WTC11 (cell line): ENCODE results near the gene NDUFA6. TPM values are rescaled to one million over a fixed set of nuclear protein-coding genes. Genes with fewer than 3 reads are reported as not detected.

Experiments
- ATF2 ChIP-seq: sonication (generic); formaldehyde crosslinking; IDR thresholded peaks from 2 replicates; pipeline ENCODE4 v1.8.1; 2022; ENCODE audit warnings: low read depth, missing genetic modification reagents, borderline replicate concordance
- CREB1 ChIP-seq: sonication (generic); formaldehyde crosslinking; IDR thresholded peaks from 2 replicates; pipeline ENCODE4 v1.8.0; 2023; ENCODE audit warnings: mild to moderate bottlenecking, missing genetic modification reagents
- FOXP1 ChIP-seq: sonication (generic); formaldehyde crosslinking; IDR thresholded peaks from 2 replicates; pipeline ENCODE4 v1.8.0; 2022; ENCODE audit warnings: missing genetic modification reagents, mild to moderate bottlenecking, moderate library complexity, borderline replicate concordance
- GTF2I ChIP-seq: fragments of 250-450 bp; sonication (Bioruptor Pico); conservative IDR thresholded peaks from 2 replicates; pipeline ENCODE4 v1.4.0; 2021; ENCODE audit warnings: mild to moderate bottlenecking
- HMGA2 ChIP-seq: fragments of 250-450 bp; sonication (Bioruptor Pico); IDR thresholded peaks from 2 replicates; pipeline ENCODE4 v1.4.0; 2021; ENCODE audit warnings: mild to moderate bottlenecking, moderate library complexity
- HMGXB4 ChIP-seq: sonication (generic); formaldehyde crosslinking; IDR thresholded peaks from 2 replicates; pipeline ENCODE4 v1.8.1; 2023; ENCODE audit warnings: mild to moderate bottlenecking, moderate library complexity, missing genetic modification reagents
- JAZF1 ChIP-seq: fragments of 250-450 bp; sonication (Bioruptor Pico); IDR thresholded peaks from 2 replicates; pipeline ENCODE4 v1.9.0; 2021; ENCODE audit warnings: moderate library complexity, mild to moderate bottlenecking, inconsistent platforms
- KAT7 ChIP-seq: sonication (generic); formaldehyde crosslinking; IDR thresholded peaks from 2 replicates; pipeline ENCODE4 v1.8.1; 2023; ENCODE audit warnings: missing genetic modification reagents, mild to moderate bottlenecking, borderline replicate concordance
- MAX ChIP-seq: sonication (generic); formaldehyde crosslinking; IDR thresholded peaks from 2 replicates; pipeline ENCODE4 v1.8.0; 2022; ENCODE audit warnings: mild to moderate bottlenecking, missing genetic modification reagents
- MXD4 ChIP-seq: fragments of 250-450 bp; sonication (Bioruptor Pico); IDR thresholded peaks from 2 replicates; pipeline ENCODE4 v1.8.0; 2021; ENCODE audit warnings: mild to moderate bottlenecking, moderate library complexity, borderline replicate concordance
- MYBL2 ChIP-seq: sonication (generic); formaldehyde crosslinking; IDR thresholded peaks from 2 replicates; pipeline ENCODE4 v1.8.1; 2023; ENCODE audit warnings: mild to moderate bottlenecking, moderate library complexity, missing genetic modification reagents
- NFYB ChIP-seq: sonication (generic); formaldehyde crosslinking; conservative IDR thresholded peaks from 2 replicates; pipeline ENCODE4 v1.8.0; 2022; ENCODE audit warnings: low read depth, missing genetic modification reagents
- NR1H2 ChIP-seq: sonication (generic); formaldehyde crosslinking; IDR thresholded peaks from 2 replicates; pipeline ENCODE4 v1.9.0; 2021; ENCODE audit warnings: mild to moderate bottlenecking, moderate library complexity, missing genetic modification reagents
- NR2C2 ChIP-seq: sonication (generic); formaldehyde crosslinking; IDR thresholded peaks from 2 replicates; pipeline ENCODE4 v1.8.0; 2022; ENCODE audit warnings: mild to moderate bottlenecking, missing genetic modification reagents
- RELA ChIP-seq: sonication (generic); formaldehyde crosslinking; IDR thresholded peaks from 2 replicates; pipeline ENCODE4 v1.8.1; 2022; ENCODE audit warnings: missing genetic modification reagents, mild to moderate bottlenecking, borderline replicate concordance
- TEAD1 ChIP-seq: sonication (generic); formaldehyde crosslinking; IDR thresholded peaks from 2 replicates; pipeline ENCODE4 v1.8.0; 2022; ENCODE audit warnings: mild to moderate bottlenecking, missing genetic modification reagents
- TEAD4 ChIP-seq: sonication (generic); formaldehyde crosslinking; IDR thresholded peaks from 2 replicates; pipeline ENCODE4 v1.8.0; 2022; ENCODE audit warnings: mild to moderate bottlenecking, missing genetic modification reagents
- ZNF121 ChIP-seq: sonication (generic); formaldehyde crosslinking; IDR thresholded peaks from 2 replicates; pipeline ENCODE4 v1.8.0; 2023; ENCODE audit warnings: missing genetic modification reagents
- ZNF138 ChIP-seq: sonication (generic); formaldehyde crosslinking; conservative IDR thresholded peaks from 2 replicates; pipeline ENCODE4 v1.8.1; 2022; ENCODE audit warnings: mild to moderate bottlenecking, moderate library complexity, missing genetic modification reagents
- ZNF219 ChIP-seq: sonication (generic); formaldehyde crosslinking; IDR thresholded peaks from 2 replicates; pipeline ENCODE4 v1.8.0; 2023; ENCODE audit warnings: missing genetic modification reagents, mild to moderate bottlenecking, borderline replicate concordance
- ZNF512 ChIP-seq: sonication (generic); formaldehyde crosslinking; IDR thresholded peaks from 2 replicates; pipeline ENCODE4 v1.8.1; 2022; ENCODE audit warnings: missing genetic modification reagents, borderline replicate concordance
- total RNA-seq: library from RNA; stranded (reverse); gene quantifications from 3 replicates; pipeline ENCODE4 v1.2.3, GENCODE V29; 2021
- TF ChIP-seq, protein P1 (sequence below): sonication (generic); formaldehyde crosslinking; IDR thresholded peaks from 2 replicates; pipeline ENCODE4 v1.8.0; 2023; ENCODE audit warnings: missing genetic modification reagents
- TF ChIP-seq, protein P2 (sequence below): sonication (generic); formaldehyde crosslinking; IDR thresholded peaks from 2 replicates; pipeline ENCODE4 v1.8.1; 2022; ENCODE audit warnings: mild to moderate bottlenecking, moderate library complexity, missing genetic modification reagents
- TF ChIP-seq, protein P3 (sequence below): sonication (generic); formaldehyde crosslinking; IDR thresholded peaks from 2 replicates; pipeline ENCODE4 v1.8.1; 2023; ENCODE audit warnings: mild to moderate bottlenecking, missing genetic modification reagents
- TF ChIP-seq, protein P4 (sequence below): sonication (generic); formaldehyde crosslinking; IDR thresholded peaks from 2 replicates; pipeline ENCODE4 v1.8.1; 2023; ENCODE audit warnings: mild to moderate bottlenecking, missing genetic modification reagents, moderate library complexity
- TF ChIP-seq, protein P5 (sequence below): fragments of 250-450 bp; sonication (Bioruptor Pico); IDR thresholded peaks from 2 replicates; pipeline ENCODE4 v1.8.0; 2021; ENCODE audit warnings: mild to moderate bottlenecking

The NDUFA6 gene
- total RNA-seq, 1 experiment from 2014 or later = 85.9 TPM

- no peak for TF ChIP-seq ZNF138 (CRISPR knock-in tag)
- no peak; the same call in 1 of the 2 replicates for TF ChIP-seq FOXP1 (CRISPR knock-in tag)
- no peak for TF ChIP-seq HMGA2
- no peak for TF ChIP-seq RELA (CRISPR knock-in tag)
- TF ChIP-seq GTF2I (CRISPR knock-in tag) = no peak
- no peak for TF ChIP-seq CREB1 (CRISPR knock-in tag)
- TF ChIP-seq ATF2 (CRISPR knock-in tag) = no peak
- TF ChIP-seq, protein P1, sequence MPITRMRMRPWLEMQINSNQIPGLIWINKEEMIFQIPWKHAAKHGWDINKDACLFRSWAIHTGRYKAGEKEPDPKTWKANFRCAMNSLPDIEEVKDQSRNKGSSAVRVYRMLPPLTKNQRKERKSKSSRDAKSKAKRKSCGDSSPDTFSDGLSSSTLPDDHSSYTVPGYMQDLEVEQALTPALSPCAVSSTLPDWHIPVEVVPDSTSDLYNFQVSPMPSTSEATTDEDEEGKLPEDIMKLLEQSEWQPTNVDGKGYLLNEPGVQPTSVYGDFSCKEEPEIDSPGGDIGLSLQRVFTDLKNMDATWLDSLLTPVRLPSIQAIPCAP = no peak
- TF ChIP-seq, protein P2, sequence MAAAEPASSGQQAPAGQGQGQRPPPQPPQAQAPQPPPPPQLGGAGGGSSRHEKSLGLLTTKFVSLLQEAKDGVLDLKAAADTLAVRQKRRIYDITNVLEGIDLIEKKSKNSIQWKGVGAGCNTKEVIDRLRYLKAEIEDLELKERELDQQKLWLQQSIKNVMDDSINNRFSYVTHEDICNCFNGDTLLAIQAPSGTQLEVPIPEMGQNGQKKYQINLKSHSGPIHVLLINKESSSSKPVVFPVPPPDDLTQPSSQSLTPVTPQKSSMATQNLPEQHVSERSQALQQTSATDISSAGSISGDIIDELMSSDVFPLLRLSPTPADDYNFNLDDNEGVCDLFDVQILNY (CRISPR knock-in tag) = peak; percentile 86
- TF ChIP-seq, protein P3, sequence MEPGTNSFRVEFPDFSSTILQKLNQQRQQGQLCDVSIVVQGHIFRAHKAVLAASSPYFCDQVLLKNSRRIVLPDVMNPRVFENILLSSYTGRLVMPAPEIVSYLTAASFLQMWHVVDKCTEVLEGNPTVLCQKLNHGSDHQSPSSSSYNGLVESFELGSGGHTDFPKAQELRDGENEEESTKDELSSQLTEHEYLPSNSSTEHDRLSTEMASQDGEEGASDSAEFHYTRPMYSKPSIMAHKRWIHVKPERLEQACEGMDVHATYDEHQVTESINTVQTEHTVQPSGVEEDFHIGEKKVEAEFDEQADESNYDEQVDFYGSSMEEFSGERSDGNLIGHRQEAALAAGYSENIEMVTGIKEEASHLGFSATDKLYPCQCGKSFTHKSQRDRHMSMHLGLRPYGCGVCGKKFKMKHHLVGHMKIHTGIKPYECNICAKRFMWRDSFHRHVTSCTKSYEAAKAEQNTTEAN = no peak
- TF ChIP-seq NR2C2 = no peak
- TF ChIP-seq, protein P4, sequence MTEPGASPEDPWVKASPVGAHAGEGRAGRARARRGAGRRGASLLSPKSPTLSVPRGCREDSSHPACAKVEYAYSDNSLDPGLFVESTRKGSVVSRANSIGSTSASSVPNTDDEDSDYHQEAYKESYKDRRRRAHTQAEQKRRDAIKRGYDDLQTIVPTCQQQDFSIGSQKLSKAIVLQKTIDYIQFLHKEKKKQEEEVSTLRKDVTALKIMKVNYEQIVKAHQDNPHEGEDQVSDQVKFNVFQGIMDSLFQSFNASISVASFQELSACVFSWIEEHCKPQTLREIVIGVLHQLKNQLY = no peak; the same call in 1 of the 2 replicates
- TF ChIP-seq, protein P5, sequence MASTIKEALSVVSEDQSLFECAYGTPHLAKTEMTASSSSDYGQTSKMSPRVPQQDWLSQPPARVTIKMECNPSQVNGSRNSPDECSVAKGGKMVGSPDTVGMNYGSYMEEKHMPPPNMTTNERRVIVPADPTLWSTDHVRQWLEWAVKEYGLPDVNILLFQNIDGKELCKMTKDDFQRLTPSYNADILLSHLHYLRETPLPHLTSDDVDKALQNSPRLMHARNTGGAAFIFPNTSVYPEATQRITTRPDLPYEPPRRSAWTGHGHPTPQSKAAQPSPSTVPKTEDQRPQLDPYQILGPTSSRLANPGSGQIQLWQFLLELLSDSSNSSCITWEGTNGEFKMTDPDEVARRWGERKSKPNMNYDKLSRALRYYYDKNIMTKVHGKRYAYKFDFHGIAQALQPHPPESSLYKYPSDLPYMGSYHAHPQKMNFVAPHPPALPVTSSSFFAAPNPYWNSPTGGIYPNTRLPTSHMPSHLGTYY (CRISPR knock-in tag) = 0 out of 2 replicates have a peak, but pooled peaks have one; percentile 37
- peak; percentile 90 for TF ChIP-seq MAX (CRISPR knock-in tag)
- peak; percentile 81; the same call in 1 of the 2 replicates for TF ChIP-seq MYBL2
- no peak for TF ChIP-seq KAT7 (CRISPR knock-in tag)
- TF ChIP-seq ZNF121 (CRISPR knock-in tag) = no peak
- TF ChIP-seq JAZF1 (CRISPR knock-in tag) = no peak
- no peak for TF ChIP-seq MXD4
- no peak; the same call in 1 of the 2 replicates for TF ChIP-seq TEAD1 (CRISPR knock-in tag)
- TF ChIP-seq NR1H2 (CRISPR knock-in tag) = no peak
- TF ChIP-seq ZNF512 (CRISPR knock-in tag) = no peak
- no peak for TF ChIP-seq TEAD4 (CRISPR knock-in tag)
- TF ChIP-seq ZNF219 (CRISPR knock-in tag) = no peak
- TF ChIP-seq NFYB (CRISPR knock-in tag) = peak; percentile 92
- peak; percentile 72; the same call in 1 of the 2 replicates for TF ChIP-seq HMGXB4 (CRISPR knock-in tag)
Observed at GRCh38 chr22:42079319-42080251, 11.0 kb downstream of the NDUFA6 start, which contains the start of gene SMDT1 (continued).
